PC-3 (cell line): Measurements from ENCODE around the gene DCAF6.

Source experiments
- CTCF ChIP-seq: fragments of 300-600 bp; sonication (generic); conservative IDR thresholded peaks from 2 replicates; pipeline ENCODE4 v1.5.1; 2017; ENCODE audit warnings: antibody characterized with exemption, low read depth, mild to moderate bottlenecking, low read length
- EZH2phosphoT487 ChIP-seq: fragments of 300-600 bp; sonication (generic); IDR thresholded peaks from 2 replicates; pipeline ENCODE4 v1.6.1; 2018; ENCODE audit warnings: mild to moderate bottlenecking, antibody characterized with exemption, low read length, borderline replicate concordance

GRCh38 chr1:167983797-167984420 is 47.4 kb downstream of the DCAF6 start:
- TF ChIP-seq CTCF (no peak), EZH2phosphoT487 (no peak)
